ENCODE data around the gene RNU6-9. TPM values are rescaled to one million over a fixed set of nuclear protein-coding genes. Genes with fewer than 3 reads are reported as not detected.
A peak's percentile ranks its signal among the peaks of the same experiment; 100 is the strongest.

RNU6-9 gene
- total RNA-seq, 1 donor from 2014 or later, result not detected

- no peak for DNase-seq (ENCODE audit: low spot score)
- intact Hi-C loops (cut with DNase I), result no loop called here
These were observed 18.1 kb downstream of the RNU6-9 start for GRCh38 chr19:911197-912033.

- no peak for DNase-seq (ENCODE audit: low spot score)
- intact Hi-C loops (cut with DNase I), result no loop called here
These were observed 19.1 kb downstream of the RNU6-9 start for GRCh38 chr19:912181-913079.

- intact Hi-C loops (cut with DNase I), result no loop called here
- DNase-seq (ENCODE audit: low spot score), result peak; percentile 94
These were observed 19.9 kb downstream of the RNU6-9 start, which contains the start of gene R3HDM4 for GRCh38 chr19:913080-913748. R3HDM4 (minus strand) TSS chr19:913219; CDS start chr19:913157, 62 bp downstream.

- intact Hi-C loops (cut with DNase I), result no loop called here
- DNase-seq (ENCODE audit: low spot score), result no peak
These were observed 23.5 kb downstream of the RNU6-9 start for GRCh38 chr19:916645-917322.

GRCh38 chr19:917323-918151 lies 24.3 kb downstream of the RNU6-9 start, which contains the start of gene KISS1R:
KISS1R (plus strand) TSS chr19:917333; CDS start chr19:917503, 170 bp downstream.
- DNase-seq (ENCODE audit: low spot score), result no peak
- intact Hi-C loops (cut with DNase I), result no loop called here

- intact Hi-C loops (cut with DNase I), result no loop called here
- DNase-seq (ENCODE audit: low spot score), result no peak
These were observed 24.8 kb downstream of the RNU6-9 start for GRCh38 chr19:918152-918437.

- intact Hi-C loops (cut with DNase I), result no loop called here
- no peak for DNase-seq (ENCODE audit: low spot score)
These were observed 25.4 kb downstream of the RNU6-9 start for GRCh38 chr19:918481-919198.

GRCh38 chr19:919199-920050 lies 26.1 kb downstream of the RNU6-9 start:
- intact Hi-C loops (cut with DNase I), result loop anchor here (5.0 to 10.0 kb wide), 2 partner anchors 62 to 175 kb away; partner anchors contain the start of genes CFD and POLR2E
- DNase-seq (ENCODE audit: low spot score), result no peak

GRCh38 chr19:920051-920864 lies 27.0 kb downstream of the RNU6-9 start:
- DNase-seq (ENCODE audit: low spot score), result no peak
- intact Hi-C loops (cut with DNase I), result loop anchor here (5.0 to 10.0 kb wide), 2 partner anchors 63 to 175 kb away; partner anchors contain the start of genes CFD and POLR2E

GRCh38 chr19:924553-925086 lies 31.3 kb downstream of the RNU6-9 start:
- DNase-seq (ENCODE audit: low spot score), result no peak
- intact Hi-C loops (cut with DNase I), result loop anchor here (5.0 to 10.0 kb wide), 3 partner anchors 67 to 318 kb away; partner anchors contain the start of genes ATP5F1D, CFD and POLR2E

GRCh38 chr19:925087-925525 lies 31.8 kb downstream of the RNU6-9 start:
- DNase-seq (ENCODE audit: low spot score), result no peak
- intact Hi-C loops (cut with DNase I), result loop anchor here (5.0 to 10.0 kb wide), 2 partner anchors 170 to 317 kb away; partner anchors contain the start of genes ATP5F1D and POLR2E

- peak; percentile 90 for DNase-seq (ENCODE audit: low spot score)
- intact Hi-C loops (cut with DNase I), result loop anchor here (5.0 to 10.0 kb wide), 2 partner anchors 169 to 317 kb away; partner anchors contain the start of genes ATP5F1D and POLR2E
These were observed 32.4 kb downstream of the RNU6-9 start, which contains the start of gene ARID3A for GRCh38 chr19:925526-926322. ARID3A (plus strand) TSS chr19:926035; CDS start chr19:929529, 3,494 bp downstream.

GRCh38 chr19:926323-926588 lies 33.0 kb downstream of the RNU6-9 start:
- intact Hi-C loops (cut with DNase I), result loop anchor here (5.0 to 10.0 kb wide), 2 partner anchors 169 to 316 kb away; partner anchors contain the start of genes ATP5F1D and POLR2E
- no peak for DNase-seq (ENCODE audit: low spot score)

- intact Hi-C loops (cut with DNase I), result loop anchor here (5.0 to 10.0 kb wide), 2 partner anchors 168 to 316 kb away; partner anchors contain the start of genes ATP5F1D and POLR2E
- DNase-seq (ENCODE audit: low spot score), result peak; percentile 90
These were observed 33.5 kb downstream of the RNU6-9 start for GRCh38 chr19:926589-927350.

All from cardiac septum (tissue), 1 donor.